EL (cell line): ENCODE results near the gene C5orf52.
"Not testable (repeated sequence)": the region's sequence is repeated elsewhere in the genome, so short reads cannot be mapped to it uniquely, and the experiment has no call there.

Experiments
- DNase-seq: peaks from one replicate; pipeline ENCODE4 v3.0.0-alpha.2; 2016

C5orf52 gene

DNA sequence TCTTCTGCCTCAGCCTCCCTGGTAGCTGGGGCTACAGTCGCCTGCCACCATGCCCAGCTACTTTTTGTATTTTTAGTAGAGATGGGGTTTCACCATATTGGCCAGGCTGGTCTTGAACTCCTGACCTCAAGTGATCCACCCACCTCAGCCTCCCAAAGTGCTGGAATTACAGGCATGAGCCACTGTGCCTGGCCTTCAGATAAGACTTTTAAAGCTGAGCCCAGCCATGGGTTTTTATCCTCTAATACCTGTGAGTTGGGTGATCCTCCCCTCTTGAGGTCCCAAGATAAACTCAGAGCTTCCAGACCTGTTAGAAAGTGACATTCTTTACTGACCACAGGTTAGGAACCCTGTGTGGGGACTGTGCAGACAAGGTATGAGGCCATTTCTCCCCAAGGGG lies 56.5 kb downstream of the C5orf52 start:
- not testable (repeated sequence) for DNase-seq
